GM19467 (cell line): ENCODE results near the gene BMPER.

Source experiments
- ATAC-seq: cut with Tn5 transposase; IDR thresholded peaks from one replicate; pipeline ENCODE4 v1.9.1; 2021; ENCODE audit warnings: mild to moderate bottlenecking, moderate library complexity; ENCODE audit not compliant: unreplicated experiment

Gene BMPER

GRCh38 chr7:33964417-33965182 lies 59.3 kb downstream of the BMPER start:
- no peak for ATAC-seq

- ATAC-seq: no peak
These were observed 59.9 kb downstream of the BMPER start for GRCh38 chr7:33965183-33965744.

GRCh38 chr7:33968591-33968990 lies 63.3 kb downstream of the BMPER start:
- no peak for ATAC-seq

GRCh38 chr7:33970536-33970935 lies 65.2 kb downstream of the BMPER start:
- no peak for ATAC-seq

GRCh38 chr7:33971106-33971505 lies 65.8 kb downstream of the BMPER start:
- ATAC-seq: no peak

GRCh38 chr7:33973231-33974015 lies 68.1 kb downstream of the BMPER start:
- no peak for ATAC-seq

GRCh38 chr7:33979300-33979806 lies 74.0 kb downstream of the BMPER start:
- no peak for ATAC-seq

GRCh38 chr7:33979807-33980355 lies 74.5 kb downstream of the BMPER start:
- no peak for ATAC-seq

GRCh38 chr7:33981226-33981625 lies 75.9 kb downstream of the BMPER start:
- no peak for ATAC-seq

- ATAC-seq: no peak
These were observed 76.5 kb downstream of the BMPER start for GRCh38 chr7:33981671-33982424.

- no peak for ATAC-seq
These were observed 77.1 kb downstream of the BMPER start for GRCh38 chr7:33982425-33982786.

- no peak for ATAC-seq
These were observed 81.1 kb downstream of the BMPER start for GRCh38 chr7:33986451-33986850.

- no peak for ATAC-seq
These were observed 81.9 kb downstream of the BMPER start for GRCh38 chr7:33986951-33987947.

GRCh38 chr7:33996899-33997298 lies 91.6 kb downstream of the BMPER start:
- ATAC-seq: no peak

- no peak for ATAC-seq
These were observed 93.1 kb downstream of the BMPER start for GRCh38 chr7:33998476-33998875.

GRCh38 chr7:34011017-34011695 lies 105.8 kb downstream of the BMPER start:
- no peak for ATAC-seq

GRCh38 chr7:34011696-34012095 lies 106.4 kb downstream of the BMPER start:
- ATAC-seq: no peak

- no peak for ATAC-seq
These were observed 108.1 kb downstream of the BMPER start for GRCh38 chr7:34013421-34013820.

- no peak for ATAC-seq
These were observed 110.3 kb downstream of the BMPER start for GRCh38 chr7:34015651-34016050.
